Endothelial cell of umbilical vein (primary cell): ENCODE measurements around the gene ATP11C. TPM values are rescaled to one million over a fixed set of nuclear protein-coding genes. Genes with fewer than 3 reads are reported as not detected.
A peak's percentile ranks its signal among the peaks of the same experiment; 100 is the strongest.

Source experiments
- BruUV-seq: library from RNA; stranded (reverse); fragments of 400-500 nt; replicated peaks from 2 replicates; lab custom pipeline; 2021; lab: Mats Ljungman, UMichigan
- CTCF ChIA-PET: fragments of 300-600, 350-600 bp; sonication (Branson Sonifier 250); formaldehyde crosslinking; loops from one replicate; lab custom pipeline; 2021; ENCODE audit warnings: antibody characterized with exemption, inconsistent platforms; lab: Charles Lee
- POLR2A ChIA-PET: fragments of 300-600, 350-600 bp; sonication (Branson Sonifier 250); formaldehyde crosslinking; loops from one replicate; lab custom pipeline; 2021; ENCODE audit warnings: antibody characterized with exemption, inconsistent platforms; lab: Charles Lee
- DNase-seq: peaks from one replicate; pipeline ENCODE4 v3.0.0-alpha.2; 2011; ENCODE audit warnings: low read depth, low spot score
- FAIRE-seq: peaks from 2 replicates; lab custom pipeline; 2011; peaks lifted over from hg19 to GRCh38; lab: Jason Lieb, UNC
- H2AFZ ChIP-seq: 2 replicates; pipeline ENCODE4 v1.6.0; 2012; ENCODE audit warnings: low read depth, low read length, control low read depth, inconsistent platforms
- H3K27ac ChIP-seq: 2 replicates; pipeline ENCODE4 v1.5.1; 2011; ENCODE audit warnings: low read depth, mild to moderate bottlenecking, control low read depth, low read length, moderate library complexity; ENCODE audit not compliant: insufficient read depth
- H3K27me3 ChIP-seq, 2 experiments: 2 replicates each; pipeline versions ENCODE4 v1.6.0 to v1.6.1; 2011; ENCODE audit warnings: low read length in 2 of 2, mixed read lengths in 1 of 2; ENCODE audit not compliant: control insufficient read depth in 2 of 2, insufficient read depth in 2 of 2
- H3K36me3 ChIP-seq, 2 experiments: 2 replicates in 1 of 2; 3 replicates in 1 of 2; pipeline ENCODE4 v1.5.1; 2011; ENCODE audit warnings: low read length in 2 of 2, mild to moderate bottlenecking in 1 of 2, moderate library complexity in 1 of 2; ENCODE audit not compliant: control insufficient read depth in 2 of 2, insufficient read depth in 2 of 2; ENCODE audit errors: extremely low read depth in 1 of 2
- H3K4me1 ChIP-seq: 3 replicates; pipeline ENCODE4 v1.5.1; 2011; ENCODE audit warnings: mild to moderate bottlenecking, low read length; ENCODE audit not compliant: control insufficient read depth, insufficient read depth; ENCODE audit errors: extremely low read depth
- H3K4me2 ChIP-seq: 2 replicates; pipeline ENCODE4 v1.6.1; 2011; ENCODE audit warnings: low read length, control low read depth, mixed read lengths; ENCODE audit not compliant: insufficient read depth
- H3K4me3 ChIP-seq, 3 experiments: fragments of 200-600 bp in 1 of 3; sonication (generic), shearing (Covaris generic) in 1 of 3; replicated peaks in 1 of 3; 2 replicates each; pipeline ENCODE4 v1.5.1; 2011 to 2016; ENCODE audit warnings: control low read depth in 3 of 3, low read length in 3 of 3, mild to moderate bottlenecking in 2 of 3, inconsistent platforms in 1 of 3, low read depth in 1 of 3, moderate library complexity in 1 of 3; ENCODE audit not compliant: insufficient read depth in 1 of 3
- H3K79me2 ChIP-seq: 2 replicates; pipeline ENCODE4 v1.6.0; 2012; ENCODE audit warnings: low read length, inconsistent platforms; ENCODE audit not compliant: control insufficient read depth, insufficient read depth
- H3K9ac ChIP-seq: replicated peaks from 2 replicates; pipeline ENCODE3; 2011; ENCODE audit warnings: low read length, control low read depth; ENCODE audit not compliant: insufficient read depth; ENCODE audit errors: extremely low read depth
- H3K9me1 ChIP-seq: replicated peaks from 3 replicates; pipeline ENCODE4 v1.6.0; 2011; ENCODE audit warnings: mild to moderate bottlenecking, low read length; ENCODE audit not compliant: control insufficient read depth, insufficient read depth; ENCODE audit errors: extremely low read depth
- H3K9me3 ChIP-seq: replicated peaks from 2 replicates; pipeline ENCODE4 v1.5.1; 2012; ENCODE audit warnings: low read length, inconsistent platforms; ENCODE audit not compliant: control insufficient read depth, insufficient read depth
- H4K20me1 ChIP-seq: replicated peaks from 2 replicates; pipeline ENCODE3; 2011; ENCODE audit warnings: mild to moderate bottlenecking, low read length; ENCODE audit not compliant: control insufficient read depth, insufficient read depth; ENCODE audit errors: extremely low read depth
- EZH2 ChIP-seq: IDR thresholded peaks from 2 replicates; pipeline ENCODE4 v1.6.1; 2012; ENCODE audit warnings: borderline replicate concordance, low read depth, mild to moderate bottlenecking, moderate library complexity, low read length, inconsistent platforms; ENCODE audit not compliant: severe bottlenecking
- FOS ChIP-seq: IDR thresholded peaks from 2 replicates; pipeline ENCODE4 v1.6.1; 2011; ENCODE audit warnings: mild to moderate bottlenecking, low read length, moderate library complexity, borderline replicate concordance; ENCODE audit not compliant: insufficient read depth
- GATA2 ChIP-seq: IDR thresholded peaks from 2 replicates; pipeline ENCODE4 v1.7.0; 2011; ENCODE audit warnings: low read depth, mild to moderate bottlenecking, moderate library complexity, mixed read lengths, low read length; ENCODE audit not compliant: insufficient read length, insufficient read depth
- JUN ChIP-seq: IDR thresholded peaks from 2 replicates; pipeline ENCODE4 v1.6.1; 2011; ENCODE audit warnings: borderline replicate concordance, low read depth; ENCODE audit not compliant: insufficient read length, insufficient read depth
- MYC ChIP-seq: IDR thresholded peaks from one replicate; pipeline ENCODE4 v1.6.1; 2011; ENCODE audit warnings: mild to moderate bottlenecking, low read depth, low read length
- POLR2A ChIP-seq: IDR thresholded peaks from 2 replicates; pipeline ENCODE4 v1.6.1; 2012; ENCODE audit warnings: low read depth, mild to moderate bottlenecking, control low read depth, low read length
- POLR2AphosphoS5 ChIP-seq: IDR thresholded peaks from 2 replicates; pipeline ENCODE4 v1.6.1; 2012; ENCODE audit warnings: low read depth, mild to moderate bottlenecking, control low read depth, low read length, moderate library complexity; ENCODE audit not compliant: insufficient read depth
- dilution Hi-C: fragments of 300-500 bp; cut with MboI; formaldehyde crosslinking; loops from one replicate; pipeline ENCODE4 v1.15.0; 2019; ENCODE audit warnings: low sequenced_read_pairs; ENCODE audit not compliant: extremely low pct_ligation_motif_present
- intact Hi-C: fragments of 100-400 bp; cut with micrococcal nuclease; formaldehyde crosslinking; loops from one replicate; pipeline ENCODE4 v1.10.0; 2022
- polyA plus RNA-seq, 4 experiments: library from polyadenylated mRNA; depleted of rRNA in 3 of 4; stranded (reverse) in 3 of 4; unstranded in 1 of 4; fragments of >200 nt; gene quantifications; 2 replicates each; pipeline versions ENCODE4 v1.2.1 to v1.2.3, GENCODE V29; 2011 to 2012; ENCODE audit warnings: missing spikeins in 1 of 4
- total RNA-seq: library from RNA; stranded (reverse); gene quantifications from 2 replicates; pipeline ENCODE4 v1.2.3, GENCODE V29; 2021
- TF ChIP-seq, protein P1 (sequence below), 2 donors: IDR thresholded peaks; 1 replicate in 1 of 2; 2 replicates in 1 of 2; pipeline ENCODE4 v1.5.1; 2011; ENCODE audit warnings: low read length in 2 of 2, mild to moderate bottlenecking in 2 of 2, moderate library complexity in 2 of 2, control low read depth in 1 of 2, inconsistent platforms in 1 of 2, low read depth in 1 of 2; ENCODE audit not compliant: insufficient read depth in 1 of 2; ENCODE audit errors: extremely low read depth in 1 of 2
- TF ChIP-seq, protein P2 (sequence below): IDR thresholded peaks from 2 replicates; pipeline ENCODE4 v1.6.1; 2011; ENCODE audit not compliant: insufficient read depth, insufficient read length

The ATP11C gene
- total and polyA plus RNA-seq, 2 donors (not counting 3 experiments of a cell fraction or from before 2014, with no cell fraction given), result 9.1 to 31.8 TPM

DNA sequence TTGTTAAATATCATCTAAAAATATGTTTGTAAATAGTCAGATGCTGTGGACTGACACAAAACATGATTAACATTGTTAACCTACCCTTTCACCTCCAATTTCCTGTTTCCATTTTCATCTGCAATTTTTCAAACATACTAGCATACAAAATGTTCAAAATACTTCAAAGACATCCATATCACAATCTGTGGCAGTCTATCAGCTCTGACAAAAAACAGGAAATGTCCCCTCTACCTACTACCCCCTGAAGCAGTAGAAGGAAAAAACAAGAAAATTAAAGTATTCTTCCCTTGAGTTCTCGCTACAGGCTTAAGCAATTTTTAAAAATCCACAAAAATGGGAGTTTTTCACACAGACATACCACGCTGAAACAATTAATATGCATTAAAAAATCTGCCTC, 116.6 kb downstream of the ATP11C start:
- Histone ChIP-seq H4K20me1 (no peaks in the 10 kb centered on the region), H3K9me3 (no peaks in the 10 kb centered on the region), H3K9me1 (no peaks in the 10 kb centered on the region), H3K4me2 (no peak overlapping the region), H3K27me3 (no peaks in the 10 kb centered on the region), H3K79me2 (no peaks in the 10 kb centered on the region), H3K9ac (no peak overlapping the region), H3K27ac (no peak overlapping the region), H3K4me3 (no peak overlapping the region), H3K4me1 (peaks cover 12% of the 10 kb centered on the region), H3K36me3 (no peaks in the 10 kb centered on the region), H2AFZ (no peak overlapping the region)
- TF ChIP-seq JUN, result no peak
- TF ChIP-seq, protein P1, sequence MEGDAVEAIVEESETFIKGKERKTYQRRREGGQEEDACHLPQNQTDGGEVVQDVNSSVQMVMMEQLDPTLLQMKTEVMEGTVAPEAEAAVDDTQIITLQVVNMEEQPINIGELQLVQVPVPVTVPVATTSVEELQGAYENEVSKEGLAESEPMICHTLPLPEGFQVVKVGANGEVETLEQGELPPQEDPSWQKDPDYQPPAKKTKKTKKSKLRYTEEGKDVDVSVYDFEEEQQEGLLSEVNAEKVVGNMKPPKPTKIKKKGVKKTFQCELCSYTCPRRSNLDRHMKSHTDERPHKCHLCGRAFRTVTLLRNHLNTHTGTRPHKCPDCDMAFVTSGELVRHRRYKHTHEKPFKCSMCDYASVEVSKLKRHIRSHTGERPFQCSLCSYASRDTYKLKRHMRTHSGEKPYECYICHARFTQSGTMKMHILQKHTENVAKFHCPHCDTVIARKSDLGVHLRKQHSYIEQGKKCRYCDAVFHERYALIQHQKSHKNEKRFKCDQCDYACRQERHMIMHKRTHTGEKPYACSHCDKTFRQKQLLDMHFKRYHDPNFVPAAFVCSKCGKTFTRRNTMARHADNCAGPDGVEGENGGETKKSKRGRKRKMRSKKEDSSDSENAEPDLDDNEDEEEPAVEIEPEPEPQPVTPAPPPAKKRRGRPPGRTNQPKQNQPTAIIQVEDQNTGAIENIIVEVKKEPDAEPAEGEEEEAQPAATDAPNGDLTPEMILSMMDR (IDR thresholded peaks at IDR 0.05; ENCODE audit: extremely low read depth in 1 of 2, insufficient read depth in 1 of 2, low read depth in 1 of 2, low read length in 2 of 2), result no peak
- TF ChIP-seq POLR2AphosphoS5, result no peak
- TF ChIP-seq GATA2, result no peak
- TF ChIP-seq, protein P2, sequence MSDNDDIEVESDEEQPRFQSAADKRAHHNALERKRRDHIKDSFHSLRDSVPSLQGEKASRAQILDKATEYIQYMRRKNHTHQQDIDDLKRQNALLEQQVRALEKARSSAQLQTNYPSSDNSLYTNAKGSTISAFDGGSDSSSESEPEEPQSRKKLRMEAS, result no peak
- TF ChIP-seq POLR2A, result no peak
- TF ChIP-seq FOS, result no peak
- TF ChIP-seq MYC, result no peak
- TF ChIP-seq EZH2, result no peak
- DNase-seq (peak; percentile 22), FAIRE-seq (peak; percentile 71)
- ChIA-PET POLR2A (no interaction called here), CTCF (no interaction called here)
- intact Hi-C loops (no loop called here), dilution Hi-C loops (no loop called here)
- no TSS peak for BruUV-seq
